Activated T-helper 1 cell treated with Interleukin-2 at 50 U/mL for 16 hours (primary cell): ENCODE measurements around the gene INPP5A.
"Not testable (repeated sequence)": the region's sequence is repeated elsewhere in the genome, so short reads cannot be mapped to it uniquely, and the experiment has no call there.

Source experiments
- DNase-seq: peaks from one replicate; pipeline ENCODE4 v3.0.0-alpha.2; 2020; ENCODE audit warnings: low read depth

The INPP5A gene

DNA sequence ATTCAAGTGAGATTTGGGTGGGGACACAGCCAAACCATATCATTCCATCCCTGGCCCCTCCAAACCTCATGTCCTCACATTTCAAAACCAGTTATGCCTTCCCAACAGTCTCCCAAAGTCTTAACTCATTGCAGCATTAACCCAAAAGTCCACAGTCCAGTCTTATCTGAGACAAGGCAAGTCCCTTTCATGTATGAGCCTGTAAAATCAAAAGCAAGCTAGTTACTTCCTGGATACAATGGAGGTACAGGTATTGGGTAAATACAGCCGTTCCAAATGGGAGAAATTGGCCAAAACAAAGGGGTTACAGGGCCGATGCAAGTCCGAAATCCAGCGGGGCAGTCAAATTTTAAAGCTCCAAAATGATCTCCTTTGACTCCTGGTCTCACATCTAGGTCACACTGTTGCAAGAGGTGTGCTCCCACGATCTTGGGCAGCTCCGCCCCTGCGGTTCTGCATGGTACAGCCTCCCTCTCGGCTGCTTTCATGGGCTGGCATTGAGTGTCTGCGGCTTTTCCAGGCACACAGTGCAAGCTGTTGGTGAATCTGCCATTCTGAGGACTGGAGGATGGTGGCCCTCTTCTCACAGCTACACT, 61.5 kb downstream of the INPP5A start:
- DNase-seq, result not testable (repeated sequence)

- no peak for DNase-seq
These were observed 62.1 kb downstream of the INPP5A start for GRCh38 chr10:132599732-132600131.

DNA sequence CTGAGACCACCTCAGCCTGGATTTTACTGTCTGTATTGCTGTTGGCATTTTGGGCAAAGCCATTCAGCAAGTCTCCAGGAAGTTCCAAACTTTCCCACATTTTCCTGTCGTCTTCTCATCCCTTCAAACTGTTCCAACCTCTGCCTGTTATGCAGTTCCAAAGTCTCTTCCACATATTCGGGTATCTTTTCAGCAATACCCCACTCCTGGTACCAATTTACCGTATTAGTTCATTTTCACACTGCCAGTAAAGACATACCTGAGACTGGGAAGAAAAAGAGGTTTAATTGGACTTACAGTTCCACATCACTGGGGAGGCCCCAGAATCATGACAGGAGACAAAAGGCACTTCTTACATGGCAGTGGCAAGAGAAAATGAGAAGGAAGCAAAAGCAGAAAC, 62.8 kb downstream of the INPP5A start:
- DNase-seq, result no peak

DNA sequence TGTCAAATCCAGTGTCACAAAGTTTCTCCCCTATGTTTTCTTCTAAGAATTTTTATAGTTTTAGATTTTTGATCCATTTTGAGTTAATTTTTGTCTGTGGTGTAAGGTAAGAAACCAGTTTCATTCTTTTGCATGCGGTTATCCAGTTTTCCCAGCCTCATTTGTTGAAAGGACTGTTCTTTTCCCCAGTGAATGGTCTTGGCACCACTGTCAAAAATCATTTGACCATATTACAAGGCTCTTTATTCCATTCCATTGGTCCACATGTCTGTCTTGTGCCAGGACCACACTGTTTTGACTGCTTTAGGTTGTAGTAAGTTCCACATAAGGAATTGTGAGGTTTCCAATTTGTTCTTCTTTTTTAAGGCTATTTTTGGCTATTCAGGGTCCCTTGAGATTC, 64.0 kb downstream of the INPP5A start:
- DNase-seq, result no peak

GRCh38 chr10:132602614-132603013, 65.0 kb downstream of the INPP5A start:
- DNase-seq, result no peak

- DNase-seq, result no peak
These were observed 66.4 kb downstream of the INPP5A start for GRCh38 chr10:132603851-132604533.

- no peak for DNase-seq
These were observed 67.1 kb downstream of the INPP5A start for GRCh38 chr10:132604686-132605085.

GRCh38 chr10:132605390-132605789, 67.8 kb downstream of the INPP5A start:
- DNase-seq, result no peak

DNA sequence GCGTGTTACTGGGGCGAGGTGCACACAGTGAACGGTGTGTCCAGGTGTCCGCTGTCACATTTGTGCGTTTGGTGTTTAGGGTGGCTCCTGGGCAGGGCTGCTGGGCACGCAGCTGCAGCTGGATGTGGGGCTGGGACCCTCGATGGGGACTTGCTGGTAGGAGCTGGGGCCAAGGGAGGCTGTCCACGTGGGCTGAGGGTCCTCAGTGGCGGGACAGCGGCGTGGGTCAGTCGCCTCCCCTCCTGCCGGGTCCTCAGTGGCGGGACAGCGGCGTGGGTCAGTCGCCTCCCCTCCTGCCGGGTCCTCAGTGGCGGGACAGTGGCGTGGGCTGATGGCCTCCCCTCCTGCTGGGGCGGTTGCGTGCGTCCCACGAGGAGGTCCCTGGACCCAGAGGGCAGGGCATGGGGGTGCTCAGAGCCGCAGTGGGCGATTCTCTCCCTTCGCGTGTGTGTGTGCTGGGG, 68.5 kb downstream of the INPP5A start:
- DNase-seq, result no peak

DNA sequence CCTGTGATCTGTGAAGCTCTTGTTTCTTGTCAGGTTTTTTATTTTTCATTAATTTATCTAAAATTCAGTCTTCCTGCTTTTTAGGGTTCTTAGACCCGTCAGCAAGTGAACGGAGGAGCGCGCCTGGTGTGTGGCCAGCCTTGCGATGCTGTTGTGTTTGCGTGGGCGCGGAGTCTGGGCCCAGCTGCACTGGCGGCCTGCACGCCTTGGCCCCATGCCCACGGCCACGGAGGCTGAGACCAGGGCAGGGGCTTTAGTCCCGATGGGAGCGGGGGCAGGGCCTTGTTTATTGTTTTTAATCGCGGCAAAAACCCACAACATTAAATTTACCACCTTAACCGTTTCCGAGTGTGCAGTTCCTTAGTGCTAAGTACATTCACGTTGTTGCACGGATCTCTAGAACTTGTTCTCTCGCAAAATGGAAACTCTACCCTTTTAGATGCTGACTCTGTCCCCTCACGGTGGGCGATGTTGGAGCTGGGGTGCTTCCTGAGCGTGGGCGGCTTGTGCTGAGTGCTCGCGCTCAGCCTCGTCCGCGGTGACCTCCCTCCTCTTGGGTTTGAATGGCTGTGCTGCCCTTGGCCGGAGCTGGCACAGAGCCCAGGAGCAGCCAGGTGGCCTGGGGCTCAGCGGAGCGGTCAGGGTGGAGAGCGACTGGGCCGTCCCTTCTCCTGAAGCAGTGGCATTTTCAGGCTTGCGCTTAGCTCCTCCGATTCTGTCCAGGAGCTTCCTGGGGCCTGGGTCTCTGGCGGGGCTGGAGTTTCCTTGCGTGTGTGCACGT, 69.1 kb downstream of the INPP5A start:
- DNase-seq, result no peak

- no peak for DNase-seq
These were observed 69.9 kb downstream of the INPP5A start for GRCh38 chr10:132607491-132607890.

GRCh38 chr10:132607961-132608495, 70.4 kb downstream of the INPP5A start:
- DNase-seq, result no peak

DNA sequence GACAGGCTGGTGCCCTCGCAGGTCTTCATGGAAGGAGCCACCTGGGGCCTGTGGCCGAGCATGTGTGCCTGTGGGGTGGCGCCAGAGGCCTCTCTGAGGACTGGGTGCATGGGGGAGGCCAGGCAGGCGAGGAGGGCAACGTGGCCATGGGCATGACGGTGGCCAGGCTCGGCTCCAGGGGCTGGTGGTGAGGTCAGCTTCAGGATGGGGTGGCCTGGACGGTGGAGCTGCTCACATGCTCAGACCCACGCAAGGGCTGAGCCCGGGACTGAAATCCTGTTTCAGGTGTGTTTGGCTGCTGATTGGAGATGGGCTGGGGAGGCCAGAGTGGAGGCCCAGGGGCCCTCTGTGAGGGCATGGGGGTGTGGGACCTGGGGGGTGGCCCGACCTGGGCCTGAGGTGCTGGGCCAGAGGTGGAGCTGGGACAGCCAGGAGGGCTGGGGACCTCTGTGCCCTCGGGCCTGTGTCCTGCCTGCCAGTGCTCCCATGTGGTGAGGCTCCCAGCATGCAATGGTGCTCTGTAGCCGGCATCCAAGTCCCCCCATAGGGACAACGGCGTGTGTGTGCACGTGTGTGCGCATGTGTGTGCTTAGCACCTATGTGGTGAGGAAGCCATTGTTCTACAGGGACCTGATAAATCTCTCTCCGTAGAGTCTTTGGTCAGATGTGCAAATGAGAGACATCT, 71.1 kb downstream of the INPP5A start:
- DNase-seq, result no peak

DNA sequence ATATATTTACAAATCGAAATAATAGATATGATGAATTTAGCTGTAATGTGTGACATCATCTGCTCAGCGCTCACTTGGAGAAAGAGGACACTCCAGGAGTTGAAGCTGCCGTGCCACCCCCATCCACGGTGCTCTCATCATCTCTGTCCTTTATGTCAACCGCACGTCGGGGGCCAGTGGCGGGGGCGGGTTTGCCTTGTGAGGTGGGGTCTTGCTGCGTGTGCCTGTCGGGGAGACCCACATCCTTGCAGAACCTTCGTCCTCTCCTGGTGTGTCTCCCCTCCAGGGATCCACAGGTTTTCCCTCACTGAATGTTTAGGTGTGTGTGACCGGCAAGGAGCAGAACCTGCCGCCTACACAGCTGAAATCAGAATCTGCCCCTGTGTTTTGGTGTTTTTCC, 71.6 kb downstream of the INPP5A start:
- DNase-seq, result no peak

DNA sequence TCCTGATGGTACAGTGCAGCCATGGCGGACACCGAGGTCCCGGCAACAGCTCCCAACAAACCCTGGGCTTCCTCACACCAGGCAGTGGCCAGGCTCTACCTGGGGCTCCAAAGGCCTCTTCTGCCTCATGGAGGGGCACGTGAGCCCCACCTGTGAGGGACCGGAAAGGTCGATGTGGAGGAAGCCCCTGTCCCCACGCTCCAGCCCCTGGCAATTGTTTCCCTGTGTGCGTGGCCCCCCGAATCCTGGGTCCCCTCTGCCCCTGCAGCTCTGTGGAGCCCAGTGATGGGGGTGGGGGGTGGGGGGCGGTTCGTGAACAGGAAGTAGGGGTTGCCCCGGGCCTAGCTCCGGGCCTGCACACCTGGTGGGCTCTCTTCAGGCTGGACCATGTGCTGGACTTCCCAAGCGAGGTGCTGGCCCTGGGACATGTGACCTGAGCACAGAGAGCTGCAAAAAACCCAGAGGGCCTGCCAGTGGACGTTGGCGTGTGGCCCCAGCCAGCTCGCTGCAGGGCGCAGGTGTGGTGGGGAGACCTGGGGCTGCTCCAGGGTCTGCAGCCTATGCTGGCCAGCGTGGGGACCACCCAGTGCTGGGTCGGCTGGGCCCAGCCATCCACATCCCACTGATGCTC, 72.6 kb downstream of the INPP5A start:
- DNase-seq, result no peak

DNA sequence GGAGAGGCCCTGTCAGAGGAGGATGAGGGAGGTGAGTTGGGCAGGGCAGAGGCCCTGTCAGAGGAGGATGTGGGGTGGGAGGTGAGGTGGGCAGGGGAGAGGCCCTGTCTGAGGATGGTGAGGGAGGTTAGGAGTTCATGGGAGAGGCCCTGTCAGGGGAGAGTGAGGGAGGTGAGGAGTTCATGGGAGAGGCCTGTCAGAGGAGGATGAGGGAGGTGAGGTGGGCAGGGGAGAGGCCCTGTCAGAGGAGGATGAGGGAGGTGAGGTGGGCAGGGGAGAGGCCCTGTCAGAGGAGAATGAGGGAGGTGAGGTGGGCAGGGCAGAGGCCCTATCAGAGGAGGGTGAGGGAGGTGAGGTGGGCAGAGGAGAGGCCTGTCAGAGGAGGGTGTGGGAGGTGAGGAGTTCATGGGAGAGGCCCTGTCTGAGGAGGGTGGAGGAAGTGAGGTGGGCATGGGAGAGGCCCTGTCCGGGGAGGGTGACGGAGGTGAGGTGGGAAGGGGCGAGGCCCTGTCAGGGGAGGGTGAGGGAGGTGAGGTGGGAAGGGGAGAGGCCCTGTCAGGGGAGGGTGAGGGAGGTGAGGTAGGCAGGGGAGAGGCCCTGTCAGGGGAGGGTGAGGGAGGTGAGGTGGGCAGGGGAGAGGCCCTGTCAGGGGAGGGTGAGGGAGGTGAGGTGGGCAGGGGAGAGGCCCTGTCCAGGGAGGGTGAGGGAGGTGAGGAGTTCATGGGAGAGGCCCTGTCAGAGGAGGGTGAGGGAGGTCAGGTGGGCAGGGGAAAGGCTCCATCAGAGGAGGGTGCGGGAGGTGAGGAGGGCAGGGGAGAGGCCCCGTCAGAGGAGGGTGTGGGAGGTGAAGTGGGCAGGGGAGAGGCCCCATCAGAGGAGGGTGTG, 73.7 kb downstream of the INPP5A start:
- no peak for DNase-seq

- DNase-seq, result no peak
These were observed 74.4 kb downstream of the INPP5A start for GRCh38 chr10:132611986-132612385.

DNA sequence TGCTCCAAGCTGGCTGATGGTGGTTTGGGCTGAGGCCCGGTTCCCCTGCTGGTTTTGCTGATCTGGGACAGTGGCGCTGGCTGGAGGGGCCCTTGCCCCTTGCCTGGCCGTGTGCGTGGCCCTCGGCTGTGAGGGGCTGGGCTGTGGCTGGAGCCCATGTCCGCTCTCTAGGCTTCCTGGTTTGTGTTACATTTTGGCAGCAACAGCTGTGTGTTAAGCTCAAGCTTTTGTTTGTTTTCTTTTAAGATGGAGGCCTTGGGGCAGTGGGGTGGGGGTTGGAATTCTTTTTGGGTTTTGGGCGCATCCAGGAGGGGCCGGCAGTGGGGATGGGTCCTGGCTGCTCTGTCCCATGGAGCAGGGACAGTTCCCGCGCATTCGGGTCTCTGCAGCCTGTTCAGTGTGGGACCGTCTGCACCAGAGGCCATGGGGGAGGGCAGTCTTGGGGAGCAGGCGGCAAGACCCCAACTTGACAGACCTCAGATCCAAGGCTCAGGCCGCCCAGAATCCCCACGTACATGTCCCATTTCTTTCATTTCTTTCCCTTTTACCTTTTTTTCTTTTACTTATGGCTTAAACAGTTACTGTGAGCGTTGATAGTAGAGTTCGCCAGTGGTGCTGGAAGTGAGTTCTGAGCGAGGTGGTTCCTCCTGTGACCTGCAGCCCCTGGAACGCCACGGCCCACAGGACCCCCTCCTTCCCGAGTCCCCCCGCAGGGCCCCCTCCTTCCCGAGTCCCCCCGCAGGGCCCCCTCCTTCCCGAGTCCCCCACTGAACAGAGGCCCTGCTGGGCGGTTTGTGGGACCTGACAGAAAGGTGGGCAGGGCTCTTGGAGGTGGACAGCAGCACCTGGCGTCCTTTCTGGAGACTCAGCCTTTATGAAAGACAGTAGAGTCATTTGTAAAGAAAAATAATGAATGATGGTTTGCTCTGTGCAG, 75.3 kb downstream of the INPP5A start:
- no peak for DNase-seq

DNA sequence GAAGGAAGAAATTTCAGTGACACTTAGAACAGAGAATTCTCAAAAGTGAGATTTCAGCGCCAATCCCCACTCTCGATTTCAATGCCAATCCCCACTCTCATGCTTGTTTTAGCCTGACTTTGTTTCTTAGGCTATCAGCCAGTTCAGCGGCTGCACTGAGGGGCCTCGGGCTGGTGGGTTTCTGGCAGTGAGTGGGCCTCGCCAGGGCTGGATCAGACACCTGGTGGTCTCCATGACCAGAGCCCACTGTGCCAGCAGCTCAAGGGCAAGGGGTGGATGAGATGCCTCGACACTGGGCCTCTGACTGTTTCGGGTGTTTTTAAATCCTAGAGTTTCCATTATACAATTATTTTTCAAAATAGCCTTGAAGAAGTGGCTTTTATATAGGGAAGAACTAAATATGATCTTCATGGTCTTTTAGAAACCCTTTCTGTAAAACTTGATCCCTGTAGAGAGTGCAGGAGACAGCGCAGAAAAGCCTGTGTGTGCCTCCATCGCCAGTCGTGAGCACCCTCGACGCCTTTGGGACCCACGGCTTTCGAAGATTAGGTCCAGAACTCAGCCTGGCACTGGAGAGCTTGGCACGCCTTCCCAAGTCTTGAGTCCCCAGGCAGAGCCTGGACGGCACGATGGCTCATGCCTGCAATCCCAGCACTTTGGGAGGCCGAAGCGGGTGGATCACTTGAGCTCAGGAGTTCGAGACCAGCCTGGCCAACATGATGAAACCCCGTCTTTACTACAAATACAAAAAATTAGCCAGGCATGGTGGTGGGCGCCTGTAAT, 76.2 kb downstream of the INPP5A start:
- no peak for DNase-seq
